Retinal pigment epithelial cell (primary cell): ENCODE results near the gene ZNF536.

Source experiments
- DNase-seq: peaks from one replicate; pipeline ENCODE4 v3.0.0-alpha.2; 2010; ENCODE audit warnings: low read depth
- H3K4me3 ChIP-seq: 2 replicates; pipeline ENCODE4 v1.5.1; 2011; ENCODE audit warnings: mild to moderate bottlenecking, low read length, control low read depth, moderate library complexity
- CTCF ChIP-seq: conservative IDR thresholded peaks from 2 replicates; pipeline ENCODE4 v1.5.1; 2011; ENCODE audit warnings: low read depth, low read length, control low read depth, inconsistent platforms

The ZNF536 gene

GRCh38 chr19:30579419-30579818 is 207.2 kb downstream of the ZNF536 start:
- TF ChIP-seq CTCF, result no peak
- H3K4me3 ChIP-seq, result no peak overlapping the region
- no peak for DNase-seq

- no peak overlapping the region for H3K4me3 ChIP-seq
- TF ChIP-seq CTCF, result no peak
- no peak for DNase-seq
Observed at GRCh38 chr19:30580673-30581072, 208.5 kb downstream of the ZNF536 start.

- DNase-seq, result no peak
- H3K4me3 ChIP-seq, result no peak overlapping the region
- TF ChIP-seq CTCF, result no peak
Observed at GRCh38 chr19:30584090-30584489, 211.9 kb downstream of the ZNF536 start.

- no peak for DNase-seq
- no peak for TF ChIP-seq CTCF
- no peak overlapping the region for H3K4me3 ChIP-seq
Observed at GRCh38 chr19:30587869-30588268, 215.7 kb downstream of the ZNF536 start.

- no peak for TF ChIP-seq CTCF
- DNase-seq, result no peak
- no peak overlapping the region for H3K4me3 ChIP-seq
Observed at GRCh38 chr19:30590596-30591229, 218.5 kb downstream of the ZNF536 start.

GRCh38 chr19:30593356-30593755 is 221.2 kb downstream of the ZNF536 start:
- no peak for DNase-seq
- H3K4me3 ChIP-seq, result no peak overlapping the region
- no peak for TF ChIP-seq CTCF

- no peak overlapping the region for H3K4me3 ChIP-seq
- no peak for DNase-seq
- no peak for TF ChIP-seq CTCF
Observed at GRCh38 chr19:30593975-30594745, 222.0 kb downstream of the ZNF536 start.
